ENCODE data around the gene GATAD2B. TPM values are rescaled to one million over a fixed set of nuclear protein-coding genes. Genes with fewer than 3 reads are reported as not detected.
A peak's percentile ranks its signal among the peaks of the same experiment; 100 is the strongest.

The GATAD2B gene
- total RNA-seq, 4 donors from 2014 or later, result 16.8 to 26.5 (median 24.6) TPM

- peak overlapping the region in 1 of 4 donors; percentile 11 for H3K27ac ChIP-seq
- no peaks in the 10 kb centered on the region for H3K9me3 ChIP-seq
- TF ChIP-seq EP300 (IDR thresholded peaks at IDR 0.05), result peak in 1 of 2 donors; percentile 43
- TF ChIP-seq CTCF (IDR thresholded peaks at IDR 0.05), result no peak
- TF ChIP-seq POLR2A (IDR thresholded peaks at IDR 0.05), result no peak
- peak in 1 of 2 donors; percentile 52 for DNase-seq (ENCODE audit: low spot score in 2 of 2)
- H3K36me3 ChIP-seq, result no peaks in the 10 kb centered on the region
- H3K4me3 ChIP-seq, result no peak overlapping the region
- WGBS, 2 donors, result 56 to 69% methylated on average over 6 of the region's 6 CpGs
- H3K4me1 ChIP-seq, result peaks cover 0 to 24% (median 0%) of the 10 kb centered on the region in 4 donors
- no peaks in the 10 kb centered on the region for H3K27me3 ChIP-seq
Observed at GRCh38 chr1:153866045-153866850, 56.5 kb downstream of the GATAD2B start.

GRCh38 chr1:153860285-153860684 lies 62.5 kb downstream of the GATAD2B start:
- no peaks in the 10 kb centered on the region for H3K36me3 ChIP-seq
- no peak overlapping the region for H3K27ac ChIP-seq
- H3K9me3 ChIP-seq, result no peaks in the 10 kb centered on the region
- H3K4me3 ChIP-seq, result no peak overlapping the region
- TF ChIP-seq POLR2A (IDR thresholded peaks at IDR 0.05), result no peak
- 92% methylated on average over 3 of the region's 3 CpGs for WGBS, 2 donors
- peaks cover 0 to 12% (median 0%) of the 10 kb centered on the region in 4 donors for H3K4me1 ChIP-seq
- no peaks in the 10 kb centered on the region for H3K27me3 ChIP-seq
- no peak for DNase-seq (ENCODE audit: low spot score in 2 of 2)

- Histone ChIP-seq H3K4me1 (peaks cover 0 to 13% (median 0%) of the 10 kb centered on the region in 4 donors), H3K9me3 (no peaks in the 10 kb centered on the region), H3K36me3 (peaks cover 0 to 7% (median 0%) of the 10 kb centered on the region in 3 donors), H3K27me3 (no peaks in the 10 kb centered on the region), H3K4me3 (no peak overlapping the region), H3K27ac (no peak overlapping the region)
- DNase-seq (ENCODE audit: low spot score in 2 of 2), result no peak
- WGBS, 2 donors, result 89 to 93% methylated on average over 2 of the region's 2 CpGs
- TF ChIP-seq EP300 (IDR thresholded peaks at IDR 0.05) (no peak), POLR2A (IDR thresholded peaks at IDR 0.05) (no peak), CTCF (IDR thresholded peaks at IDR 0.05) (no peak)
Observed at GRCh38 chr1:153857505-153857904, 65.3 kb downstream of the GATAD2B start.

- TF ChIP-seq CTCF (IDR thresholded peaks at IDR 0.05), result no peak
- TF ChIP-seq POLR2A (IDR thresholded peaks at IDR 0.05), result no peak
- no peak for TF ChIP-seq EP300 (IDR thresholded peaks at IDR 0.05)
- no peak overlapping the region for H3K4me3 ChIP-seq
- DNase-seq (ENCODE audit: low spot score in 2 of 2), result no peak
- no peaks in the 10 kb centered on the region for H3K9me3 ChIP-seq
- peaks cover 0 to 11% (median 0%) of the 10 kb centered on the region in 3 donors for H3K36me3 ChIP-seq
- peaks cover 0 to 13% (median 0%) of the 10 kb centered on the region in 4 donors for H3K4me1 ChIP-seq
- no peak overlapping the region for H3K27ac ChIP-seq
- H3K27me3 ChIP-seq, result no peaks in the 10 kb centered on the region
Observed at GRCh38 chr1:153856763-153857162, 66.0 kb downstream of the GATAD2B start.

GRCh38 chr1:153852170-153852569 lies 70.6 kb downstream of the GATAD2B start:
- Histone ChIP-seq H3K4me3 (no peak overlapping the region), H3K27me3 (no peaks in the 10 kb centered on the region), H3K4me1 (peaks cover 0 to 9% (median 0%) of the 10 kb centered on the region in 4 donors), H3K9me3 (no peaks in the 10 kb centered on the region), H3K27ac (no peak overlapping the region), H3K36me3 (peaks cover 0 to 11% (median 0%) of the 10 kb centered on the region in 3 donors)
- TF ChIP-seq POLR2A (IDR thresholded peaks at IDR 0.05), result no peak
- no peak for DNase-seq (ENCODE audit: low spot score in 2 of 2)
- WGBS, 2 donors, result 90 to 96% methylated on average over 5 of the region's 5 CpGs

- H3K4me3 ChIP-seq, result no peak overlapping the region
- TF ChIP-seq EP300 (IDR thresholded peaks at IDR 0.05) (no peak), POLR2A (IDR thresholded peaks at IDR 0.05) (no peak), CTCF (IDR thresholded peaks at IDR 0.05) (no peak)
- H3K36me3 ChIP-seq, result peaks cover 0 to 11% (median 0%) of the 10 kb centered on the region in 3 donors
- H3K4me1 ChIP-seq, result no peaks in the 10 kb centered on the region
- WGBS, 2 donors, result 65 to 74% methylated on average over 5 of the region's 5 CpGs
- no peaks in the 10 kb centered on the region for H3K9me3 ChIP-seq
- DNase-seq (ENCODE audit: low spot score in 2 of 2), result no peak
- H3K27me3 ChIP-seq, result no peaks in the 10 kb centered on the region
- no peak overlapping the region for H3K27ac ChIP-seq
Observed at GRCh38 chr1:153849487-153850185, 73.1 kb downstream of the GATAD2B start.
